NB4 (cell line): ENCODE results near the gene BLOC1S6.

Experiments
- DNase-seq: peaks from one replicate; pipeline ENCODE4 v3.0.0; 2010; ENCODE audit warnings: low read depth
- H3K4me3 ChIP-seq: one replicate; pipeline ENCODE4 v1.5.1; 2011; ENCODE audit warnings: mild to moderate bottlenecking, low read depth, low read length, moderate library complexity
- MAX ChIP-seq: IDR thresholded peaks from 2 replicates; pipeline ENCODE4 v1.6.1; 2011; ENCODE audit warnings: low read depth, low read length
- MYC ChIP-seq: IDR thresholded peaks from 2 replicates; pipeline ENCODE4 v1.6.1; 2011; ENCODE audit warnings: low read depth, low read length
- POLR2A ChIP-seq: IDR thresholded peaks from 2 replicates; pipeline ENCODE4 v1.6.1; 2011; ENCODE audit warnings: mild to moderate bottlenecking; ENCODE audit not compliant: insufficient read length; ENCODE audit errors: extremely low read depth
- TF ChIP-seq, protein P1 (sequence below): IDR thresholded peaks from one replicate; pipeline ENCODE4 v1.5.1; 2012; ENCODE audit warnings: low read depth, low read length

Gene BLOC1S6

DNA sequence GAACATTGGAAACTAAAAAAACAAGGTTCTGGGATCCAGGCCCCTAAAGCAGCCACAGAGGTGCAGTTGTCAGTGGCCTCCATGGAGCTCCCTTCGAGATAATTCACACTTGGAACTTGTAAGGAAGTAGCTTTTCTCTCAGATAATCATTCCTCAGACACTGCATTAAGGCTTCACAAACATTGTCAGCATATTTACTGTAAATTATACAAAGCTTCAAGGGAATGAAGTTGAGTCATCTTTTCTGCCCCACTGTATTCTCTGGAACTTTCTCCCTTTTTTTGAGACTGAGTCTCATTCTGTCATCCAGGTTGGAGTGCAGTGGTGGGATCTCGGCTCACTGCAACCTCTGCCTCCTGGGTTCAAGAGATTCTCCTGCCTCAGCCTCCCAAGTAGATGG lies 7.1 kb downstream of the BLOC1S6 start:
- TF ChIP-seq POLR2A (no peak), MYC (no peak), MAX (no peak)
- TF ChIP-seq, protein P1, sequence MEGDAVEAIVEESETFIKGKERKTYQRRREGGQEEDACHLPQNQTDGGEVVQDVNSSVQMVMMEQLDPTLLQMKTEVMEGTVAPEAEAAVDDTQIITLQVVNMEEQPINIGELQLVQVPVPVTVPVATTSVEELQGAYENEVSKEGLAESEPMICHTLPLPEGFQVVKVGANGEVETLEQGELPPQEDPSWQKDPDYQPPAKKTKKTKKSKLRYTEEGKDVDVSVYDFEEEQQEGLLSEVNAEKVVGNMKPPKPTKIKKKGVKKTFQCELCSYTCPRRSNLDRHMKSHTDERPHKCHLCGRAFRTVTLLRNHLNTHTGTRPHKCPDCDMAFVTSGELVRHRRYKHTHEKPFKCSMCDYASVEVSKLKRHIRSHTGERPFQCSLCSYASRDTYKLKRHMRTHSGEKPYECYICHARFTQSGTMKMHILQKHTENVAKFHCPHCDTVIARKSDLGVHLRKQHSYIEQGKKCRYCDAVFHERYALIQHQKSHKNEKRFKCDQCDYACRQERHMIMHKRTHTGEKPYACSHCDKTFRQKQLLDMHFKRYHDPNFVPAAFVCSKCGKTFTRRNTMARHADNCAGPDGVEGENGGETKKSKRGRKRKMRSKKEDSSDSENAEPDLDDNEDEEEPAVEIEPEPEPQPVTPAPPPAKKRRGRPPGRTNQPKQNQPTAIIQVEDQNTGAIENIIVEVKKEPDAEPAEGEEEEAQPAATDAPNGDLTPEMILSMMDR, result no peak
- no peak overlapping the region for H3K4me3 ChIP-seq
- no peak for DNase-seq

DNA sequence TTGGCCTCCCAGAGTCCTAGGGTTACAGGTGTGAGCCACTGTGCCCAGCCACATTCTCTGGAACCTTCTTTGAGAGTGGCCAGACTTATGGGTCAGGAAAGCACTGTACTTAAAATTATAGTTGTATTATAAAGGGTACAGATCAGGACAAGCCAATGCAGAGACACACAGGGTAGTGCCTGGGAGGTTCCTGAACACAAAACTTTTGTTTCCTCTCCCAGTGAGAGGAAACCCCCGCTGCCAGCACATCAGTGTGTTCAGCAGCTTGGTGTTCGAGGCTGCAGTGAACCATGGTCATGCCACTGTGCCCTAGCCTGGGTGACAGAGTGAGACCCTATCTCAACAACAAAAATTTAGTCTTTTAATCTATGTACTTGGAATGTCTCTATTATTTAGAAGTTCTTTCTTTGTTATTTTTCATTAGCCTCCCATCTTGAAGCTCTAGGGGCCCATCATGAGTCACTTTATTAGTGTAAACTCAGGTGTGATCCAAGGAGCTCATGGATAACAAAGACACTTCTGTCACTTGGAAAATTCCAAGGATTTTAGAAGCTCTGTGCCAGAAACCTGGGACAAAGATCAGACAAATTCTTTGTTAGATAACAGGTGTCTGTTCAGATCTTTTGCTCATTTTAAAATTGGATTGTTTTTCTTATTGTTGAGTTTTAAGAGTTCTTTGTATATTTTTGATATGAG lies 7.8 kb downstream of the BLOC1S6 start:
- no peak overlapping the region for H3K4me3 ChIP-seq
- DNase-seq, result no peak
- TF ChIP-seq MYC (no peak), POLR2A (no peak), MAX (no peak)
- TF ChIP-seq, protein P1, result no peak

DNA sequence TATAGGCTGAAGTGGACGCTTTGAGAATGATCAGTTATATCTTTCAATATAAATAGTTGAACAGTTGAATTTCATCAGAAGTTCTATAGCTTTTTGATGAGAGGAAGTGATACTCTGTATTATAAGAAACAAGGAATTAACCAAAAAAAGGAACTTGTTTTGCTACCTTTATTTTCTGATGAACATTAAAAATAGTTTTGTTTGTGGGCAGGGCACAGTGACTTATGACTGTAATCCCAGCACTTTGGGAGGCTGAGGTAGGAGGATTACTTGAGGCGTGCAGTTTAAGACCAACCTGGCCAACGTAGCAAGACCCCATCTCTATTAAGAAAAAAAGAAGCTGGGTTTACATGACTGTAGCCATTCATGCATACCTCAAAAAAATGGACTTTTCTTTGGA lies 16.7 kb downstream of the BLOC1S6 start:
- no peak for DNase-seq
- TF ChIP-seq POLR2A, result no peak
- TF ChIP-seq MYC, result no peak
- TF ChIP-seq MAX, result no peak
- TF ChIP-seq, protein P1, result no peak
- no peak overlapping the region for H3K4me3 ChIP-seq

GRCh38 chr15:45604326-45604725 lies 17.1 kb downstream of the BLOC1S6 start:
- H3K4me3 ChIP-seq, result no peak overlapping the region
- no peak for TF ChIP-seq MYC
- no peak for TF ChIP-seq POLR2A
- TF ChIP-seq, protein P1, result no peak
- TF ChIP-seq MAX, result no peak
- DNase-seq, result peak; percentile 11

- no peak for DNase-seq
- H3K4me3 ChIP-seq, result no peak overlapping the region
- no peak for TF ChIP-seq MYC
- TF ChIP-seq, protein P1, result no peak
- TF ChIP-seq MAX, result no peak
- TF ChIP-seq POLR2A, result no peak
These were observed 19.2 kb downstream of the BLOC1S6 start for GRCh38 chr15:45606413-45606812.
